ENCODE data around the gene SENP5. TPM values are rescaled to one million over a fixed set of nuclear protein-coding genes. Genes with fewer than 3 reads are reported as not detected.

The SENP5 gene
- total and polyA plus RNA-seq, 2 of the 8 experiments (the other 6 are each of a cell fraction or from before 2014, with no cell fraction given), result 6.7 to 27.3 TPM

DNA sequence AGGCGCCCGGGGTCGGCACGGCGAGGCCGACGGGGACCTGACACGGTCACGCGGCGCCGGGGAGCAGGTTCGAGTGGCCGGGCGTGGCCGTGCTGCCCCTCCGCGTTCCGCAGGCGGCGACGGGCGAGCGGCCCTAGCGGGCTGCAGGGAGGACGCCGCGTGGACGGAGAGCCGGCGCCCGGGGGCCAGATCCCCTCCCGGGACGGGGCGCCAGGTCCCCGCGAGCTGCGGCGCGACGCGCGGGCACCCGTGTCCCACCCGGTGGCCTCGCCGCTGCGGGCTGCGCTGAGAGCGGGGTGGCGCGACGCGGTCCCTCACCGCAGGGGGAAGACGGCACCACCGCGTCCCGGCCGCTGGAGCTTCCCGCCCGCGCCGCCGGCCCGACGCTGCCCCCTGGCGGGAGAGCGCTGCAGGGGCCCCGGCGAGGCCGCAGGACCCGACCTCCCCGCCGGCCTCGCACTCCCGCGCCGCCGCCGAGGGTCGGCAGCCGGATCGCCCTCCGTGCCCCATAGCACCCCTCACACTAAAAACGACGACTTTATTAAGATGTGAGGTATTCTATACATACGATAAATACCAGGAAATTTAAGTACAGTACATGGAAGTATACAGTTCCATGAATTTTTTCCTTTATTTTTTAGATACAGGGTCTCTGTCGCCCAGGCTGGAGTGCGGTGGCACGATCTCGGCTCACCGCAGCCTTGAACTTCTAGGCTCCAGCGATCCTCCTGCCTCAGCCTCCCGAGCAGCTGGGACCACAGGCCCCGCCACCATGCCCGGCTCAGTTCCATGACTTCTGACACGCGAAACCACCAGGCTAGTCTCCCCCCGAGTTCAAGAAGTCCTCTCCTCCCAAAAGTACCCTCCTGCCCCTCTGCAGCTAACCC is 102.2 kb downstream of the SENP5 start (continued):
- TF ChIP-seq CHD7 (IDR thresholded peaks at IDR 0.05; ENCODE audit: insufficient replicate concordance, low read length), result no peak
